GF-D8 (cell line): ENCODE results near the gene XRN1.
"Not testable (repeated sequence)": the region's sequence is repeated elsewhere in the genome, so short reads cannot be mapped to it uniquely, and the experiment has no call there.

Experiments
- DNase-seq: peaks from one replicate; lab custom pipeline; 2025; lab: John Stamatoyannopoulos, UW

XRN1 gene

GRCh38 chr3:142438096-142438495, 9.7 kb downstream of the XRN1 start:
- not testable (repeated sequence) for DNase-seq

DNA sequence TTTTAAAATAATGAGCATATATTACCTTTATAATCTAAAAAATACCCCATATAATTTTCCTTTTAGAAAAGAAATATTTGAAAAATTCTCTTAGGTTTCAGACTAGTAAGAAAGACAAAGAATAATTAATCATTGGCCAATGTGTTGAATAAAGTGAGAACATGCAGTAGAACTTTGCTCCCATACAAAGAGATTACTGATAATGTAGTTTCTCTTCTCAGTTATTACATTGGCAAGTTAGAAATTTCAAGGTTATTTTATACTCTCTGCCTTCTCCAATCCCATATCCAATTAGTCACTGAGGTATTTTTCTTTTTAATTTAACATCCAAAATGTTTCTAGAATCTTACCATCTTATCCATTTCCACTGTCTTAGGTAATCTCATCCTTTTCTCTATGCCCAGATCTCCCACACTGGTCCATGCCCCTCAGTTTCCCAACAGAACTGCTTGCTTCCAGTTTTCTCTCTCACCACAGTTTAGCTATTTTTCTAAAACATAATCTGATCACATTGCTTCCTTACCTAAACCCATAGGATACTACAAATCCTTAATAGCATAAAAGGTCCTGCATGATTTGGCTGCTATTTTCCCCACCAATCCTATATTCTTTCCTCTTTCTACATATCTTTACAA, 10.8 kb downstream of the XRN1 start:
- no peak for DNase-seq

- DNase-seq = no peak
These were observed 13.3 kb downstream of the XRN1 start for GRCh38 chr3:142434503-142434902.

GRCh38 chr3:142433110-142433509, 14.7 kb downstream of the XRN1 start:
- no peak for DNase-seq

- DNase-seq = no peak
These were observed 18.3 kb downstream of the XRN1 start for GRCh38 chr3:142429582-142429981.

DNA sequence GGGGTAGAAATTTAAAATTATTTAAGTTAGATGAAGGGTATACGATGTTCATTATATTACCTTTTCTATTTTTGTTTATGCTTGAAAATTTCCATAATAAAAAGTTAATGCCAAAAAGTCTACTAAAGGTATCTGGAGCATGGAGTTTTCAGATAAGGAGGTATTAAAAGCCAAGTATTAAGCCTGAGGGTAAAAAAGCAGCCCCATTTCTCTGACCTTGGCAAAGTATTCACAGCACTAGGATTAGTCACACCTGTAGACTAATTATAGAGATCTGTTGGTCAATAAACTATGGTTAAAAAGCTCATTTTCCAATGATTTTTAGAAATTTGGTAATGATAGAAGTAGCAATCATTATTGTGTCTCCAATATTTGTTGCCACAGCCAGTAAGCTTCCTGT, 23.1 kb downstream of the XRN1 start:
- no peak for DNase-seq

- DNase-seq = no peak
These were observed 28.8 kb downstream of the XRN1 start for GRCh38 chr3:142418926-142419592.

DNA sequence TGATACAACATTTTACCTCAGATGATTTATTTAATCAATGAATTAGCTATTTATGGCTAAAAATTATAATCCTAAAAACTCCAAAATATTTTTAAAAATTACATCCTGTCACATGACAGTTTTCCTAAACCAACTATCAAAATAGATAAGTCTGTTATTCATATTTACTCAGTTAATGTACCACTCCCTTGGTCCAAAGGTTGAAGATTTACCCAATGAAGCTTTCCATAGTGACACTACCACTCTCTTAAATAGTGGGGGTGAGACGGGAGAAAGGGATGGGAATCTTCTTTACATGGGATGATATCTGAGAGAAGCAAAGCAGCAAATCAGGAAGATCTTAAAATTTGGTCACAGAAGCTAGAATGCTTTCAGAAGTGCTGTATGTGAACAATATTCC, 30.5 kb downstream of the XRN1 start:
- DNase-seq = no peak

DNA sequence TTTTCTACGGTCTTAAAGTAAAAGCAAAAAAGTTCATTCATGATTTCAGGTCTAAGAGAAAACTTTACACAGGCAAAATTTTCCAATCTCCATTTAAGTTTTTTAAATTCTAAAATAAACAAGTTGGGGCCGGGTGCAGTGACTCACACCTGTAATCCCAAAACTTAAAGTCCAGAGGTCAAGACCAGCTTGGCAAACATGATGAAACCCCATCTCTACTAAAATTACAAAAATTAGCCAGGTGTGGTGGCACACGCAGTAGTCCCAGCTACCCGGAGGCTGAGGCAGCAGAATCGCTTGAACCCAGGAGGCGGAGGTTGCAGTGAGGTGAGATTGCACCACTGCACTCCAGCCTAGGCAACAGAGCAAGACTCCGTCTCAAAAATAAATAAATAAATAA, 47.3 kb downstream of the XRN1 start:
- not testable (repeated sequence) for DNase-seq

DNA sequence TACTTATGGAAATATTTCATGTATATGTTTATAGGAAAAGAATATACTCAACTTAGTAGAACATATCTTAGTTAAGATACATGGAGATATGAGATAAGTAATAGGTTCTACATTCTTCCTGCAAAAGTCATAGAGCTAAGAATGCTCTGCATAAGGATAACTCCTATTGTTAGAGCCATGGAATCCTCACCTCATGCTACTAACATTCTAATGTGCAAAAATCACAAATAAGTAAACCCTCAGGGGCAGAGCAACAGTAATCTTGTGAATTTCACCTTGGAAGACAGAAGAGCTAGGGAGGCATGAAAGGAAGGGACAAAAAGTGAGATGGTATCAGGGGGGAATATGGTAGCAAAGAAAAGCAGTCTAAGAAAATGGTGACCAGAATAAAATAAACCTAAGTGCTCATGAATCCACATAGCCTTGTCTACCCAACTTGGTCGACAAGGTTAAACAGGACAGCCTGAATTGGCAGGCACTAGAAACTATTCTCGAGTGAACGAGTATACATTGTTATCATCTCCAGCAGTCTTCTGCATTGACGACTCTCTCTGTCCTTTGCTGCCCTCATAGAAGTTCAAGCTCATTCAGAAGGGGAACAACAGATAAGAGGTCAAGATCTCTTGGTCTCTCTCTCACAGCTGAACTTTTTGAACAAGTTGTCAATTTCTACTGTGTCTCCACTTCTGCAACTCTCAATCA, 52.8 kb downstream of the XRN1 start:
- no peak for DNase-seq

- no peak for DNase-seq
These were observed 62.8 kb downstream of the XRN1 start for GRCh38 chr3:142385078-142385477.

DNA sequence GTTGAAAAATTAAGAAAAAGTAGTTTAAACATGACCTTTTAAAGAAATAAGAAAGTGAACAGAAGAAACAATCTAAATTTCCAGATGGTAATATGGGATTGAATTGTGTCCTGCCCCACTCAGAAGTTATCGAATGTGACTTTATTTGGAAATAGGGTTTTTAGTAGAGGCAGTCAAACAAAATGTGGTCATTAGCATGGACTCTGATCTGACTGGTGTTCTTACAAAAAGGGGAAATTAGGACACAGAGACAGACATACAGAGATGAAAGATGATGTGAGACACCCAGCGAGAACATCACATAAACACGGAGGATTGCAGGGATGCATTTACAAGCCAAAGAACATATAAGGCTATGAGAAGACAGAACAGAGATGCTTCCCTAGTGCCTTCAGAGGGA, 73.2 kb downstream of the XRN1 start:
- DNase-seq = no peak

DNA sequence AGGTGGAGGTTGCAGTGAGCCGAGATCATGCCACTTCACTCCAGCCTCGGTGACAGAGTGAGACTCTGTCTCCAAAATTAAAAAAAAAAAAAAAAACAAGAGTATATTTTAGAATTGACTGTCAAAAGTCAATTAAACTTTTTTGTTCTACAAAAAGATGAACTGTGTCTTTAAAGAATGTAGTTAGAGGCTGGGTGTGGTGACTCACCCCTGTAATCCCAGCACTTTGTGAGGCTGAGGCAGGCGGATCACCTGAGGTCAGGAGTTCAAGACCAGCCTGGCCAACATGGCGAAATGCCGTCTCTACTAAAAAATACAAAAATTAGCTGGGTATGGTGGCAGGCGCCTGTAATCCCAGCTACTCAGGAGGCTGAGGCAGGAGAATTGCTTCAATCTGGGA, 78.3 kb downstream of the XRN1 start:
- not testable (repeated sequence) for DNase-seq

DNA sequence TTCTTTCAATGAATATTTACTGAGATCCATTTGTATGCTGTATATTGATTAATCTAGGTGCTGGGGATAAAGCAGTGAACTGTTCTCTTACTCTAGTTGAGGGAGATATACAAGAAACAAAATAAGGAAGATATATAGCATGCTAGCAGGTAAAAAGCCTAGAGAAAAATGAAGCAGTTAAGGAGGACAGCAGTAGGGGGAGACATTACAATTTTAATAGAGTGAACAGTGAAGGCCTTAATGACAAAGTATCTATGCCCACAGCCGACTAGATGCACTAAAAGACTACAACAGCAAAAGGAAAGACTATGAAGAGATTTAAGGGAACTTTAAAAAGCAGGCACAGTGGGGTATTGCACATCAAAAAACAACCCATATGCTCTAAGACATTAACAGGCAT, 81.4 kb downstream of the XRN1 start:
- DNase-seq = no peak

- DNase-seq = no peak
These were observed 83.8 kb downstream of the XRN1 start for GRCh38 chr3:142363936-142364467.

GRCh38 chr3:142363433-142363832, 84.4 kb downstream of the XRN1 start:
- not testable (repeated sequence) for DNase-seq

- DNase-seq = no peak
These were observed 88.5 kb downstream of the XRN1 start for GRCh38 chr3:142359367-142359766.

DNA sequence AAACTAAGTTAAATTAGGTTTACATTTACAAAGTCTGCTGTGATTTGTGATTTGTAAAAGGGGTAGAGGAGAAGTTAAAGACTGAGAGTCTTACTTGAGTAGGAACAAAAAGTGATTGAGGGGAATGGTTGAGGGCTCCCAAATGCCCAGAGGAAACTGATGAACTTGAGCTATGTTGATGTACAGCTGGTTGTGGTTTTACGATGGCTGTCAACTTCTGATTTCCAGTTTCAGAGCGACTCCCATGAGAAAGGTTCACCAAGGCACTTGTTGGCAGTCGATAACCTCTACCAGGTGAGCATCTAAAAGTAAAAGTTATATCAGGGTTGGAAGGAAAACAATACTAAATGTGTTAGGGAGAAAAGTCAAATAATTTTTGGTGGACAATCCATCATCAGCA, 91.0 kb downstream of the XRN1 start:
- DNase-seq = no peak

- DNase-seq = no peak
These were observed 92.1 kb downstream of the XRN1 start for GRCh38 chr3:142355692-142356091.

DNA sequence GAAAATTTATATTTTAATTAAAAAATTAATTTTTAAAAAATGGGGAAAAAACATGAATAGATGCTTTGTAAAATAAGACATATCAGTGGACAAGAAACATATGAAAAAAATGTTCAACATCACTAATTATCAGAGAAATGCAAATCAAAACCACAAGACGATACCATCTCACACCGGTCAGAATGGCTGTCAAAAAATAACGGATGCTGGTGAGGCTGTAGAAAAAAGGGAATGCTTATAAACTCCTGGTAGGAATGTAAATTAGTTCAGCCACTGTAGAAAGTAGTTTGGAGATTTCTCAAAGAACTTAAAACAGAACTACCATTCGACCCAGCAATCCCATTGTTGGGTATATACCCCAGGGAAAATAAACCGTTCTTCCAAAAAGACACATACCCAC, 93.8 kb downstream of the XRN1 start:
- DNase-seq = no peak

DNA sequence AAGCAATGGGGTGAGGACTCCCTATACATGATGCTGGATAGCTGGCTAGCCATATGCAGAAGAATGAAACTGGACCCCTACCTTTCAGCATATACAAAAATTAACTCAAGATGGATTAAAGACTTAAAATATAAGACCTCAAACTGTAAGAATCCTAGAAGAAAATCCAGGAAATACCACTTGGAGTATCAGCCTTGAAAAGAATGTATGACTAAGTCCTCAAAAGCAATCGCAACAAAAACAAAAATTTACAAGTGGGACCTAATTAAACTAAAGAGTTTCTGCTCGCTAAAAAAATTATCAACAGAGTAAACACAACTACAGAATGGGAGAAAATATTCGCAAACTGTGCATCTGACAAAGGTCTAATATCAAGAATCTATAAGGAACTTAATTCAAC, 94.3 kb downstream of the XRN1 start:
- no peak for DNase-seq

GRCh38 chr3:142352698-142353097, 95.1 kb downstream of the XRN1 start:
- not testable (repeated sequence) for DNase-seq

- no peak for DNase-seq
These were observed 99.4 kb downstream of the XRN1 start for GRCh38 chr3:142348460-142348859.
